B cell (primary cell): ENCODE results near the gene NOL4L. TPM values are rescaled to one million over a fixed set of nuclear protein-coding genes. Genes with fewer than 3 reads are reported as not detected.

ENCODE experiments used
- ATAC-seq: fragments of 200-7000 bp; cut with Tn5 transposase; one replicate; pipeline ENCODE4 v1.10.0; 2021; ENCODE audit warnings: low read depth, mild to moderate bottlenecking, moderate number of reproducible peaks, moderate library complexity
- CTCF ChIA-PET: fragments of 350-600 bp; sonication (Branson Sonifier 250); formaldehyde crosslinking; loops from one replicate; lab custom pipeline; 2021; ENCODE audit warnings: antibody characterized with exemption, inconsistent platforms; lab: Charles Lee
- POLR2A ChIA-PET: fragments of 350-600 bp; sonication (Branson Sonifier 250); formaldehyde crosslinking; loops from one replicate; lab custom pipeline; 2021; ENCODE audit warnings: antibody characterized with exemption; lab: Charles Lee
- DNase-seq: peaks from one replicate; pipeline ENCODE4 v3.0.0; 2013
- H2AFZ ChIP-seq: 2 replicates; pipeline ENCODE4 v1.6.1; 2012; ENCODE audit warnings: mild to moderate bottlenecking, low read depth, low read length; ENCODE audit not compliant: insufficient read depth, poor library complexity, severe bottlenecking
- H3K27ac ChIP-seq, 2 donors: 1 replicate in 1 of 2; 2 replicates in 1 of 2; pipeline ENCODE4 v1.5.1; 2012 to 2013; ENCODE audit warnings: low read length in 2 of 2, mild to moderate bottlenecking in 2 of 2, moderate library complexity in 1 of 2
- H3K27me3 ChIP-seq, 4 experiments: fragments of 200-600 bp in 1 of 4; sonication (generic) in 1 of 4; replicated peaks in 1 of 4; 1 replicate in 2 of 4; 2 replicates in 2 of 4; pipeline versions ENCODE4 v1.6.1 to v1.7.0; 2013 to 2016; ENCODE audit warnings: low read length in 3 of 4, mild to moderate bottlenecking in 2 of 4, mixed read lengths in 1 of 4, moderate library complexity in 1 of 4; ENCODE audit not compliant: insufficient read depth in 4 of 4, control insufficient read depth in 3 of 4; ENCODE audit errors: control extremely low read depth in 1 of 4
- H3K36me3 ChIP-seq, 2 experiments: replicated peaks in 1 of 2; 1 replicate in 1 of 2; 2 replicates in 1 of 2; pipeline versions ENCODE4 v1.6.1 to v1.7.1; 2013; ENCODE audit warnings: low read length in 1 of 2; ENCODE audit not compliant: insufficient read depth in 2 of 2, control insufficient read depth in 1 of 2; ENCODE audit errors: control extremely low read depth in 1 of 2, extremely low read depth in 1 of 2
- H3K4me1 ChIP-seq, 2 donors: fragments of 200-600 bp in 1 of 2; sonication (generic) in 1 of 2; 1 replicate in 1 of 2; 2 replicates in 1 of 2; pipeline versions ENCODE4 v1.5.1 to v1.6.1; 2013 to 2017; ENCODE audit warnings: low read length in 2 of 2; ENCODE audit not compliant: control insufficient read depth in 2 of 2, insufficient read depth in 2 of 2
- H3K4me2 ChIP-seq: replicated peaks from 2 replicates; pipeline ENCODE3; 2012; ENCODE audit warnings: mild to moderate bottlenecking, low read depth, low read length; ENCODE audit not compliant: poor library complexity, severe bottlenecking
- H3K4me3 ChIP-seq, 5 experiments: fragments of 200-600 bp in 1 of 5; sonication (generic) in 1 of 5; 1 replicate in 3 of 5; 2 replicates in 2 of 5; pipeline versions ENCODE4 v1.5.1 to v1.7.0; 2011 to 2016; ENCODE audit warnings: low read length in 4 of 5, mild to moderate bottlenecking in 4 of 5, low read depth in 2 of 5, control low read depth in 1 of 5, moderate library complexity in 1 of 5; ENCODE audit not compliant: insufficient read depth in 1 of 5; ENCODE audit errors: control extremely low read depth in 1 of 5, extremely low read depth in 1 of 5
- H3K79me2 ChIP-seq: fragments of 200-600 bp; sonication (generic); one replicate; pipeline ENCODE4 v1.6.0; 2016; ENCODE audit warnings: low read length; ENCODE audit not compliant: control insufficient read depth, insufficient read depth
- H3K9ac ChIP-seq: fragments of 200-600 bp; sonication (generic); 2 replicates; pipeline ENCODE4 v1.6.1; 2017; ENCODE audit warnings: mild to moderate bottlenecking, low read length, moderate library complexity
- H3K9me3 ChIP-seq, 3 donors: one replicate each; pipeline versions ENCODE4 v1.6.1 to v1.7.1; 2013; ENCODE audit warnings: low read length in 2 of 3; ENCODE audit not compliant: control insufficient read depth in 2 of 3, insufficient read depth in 1 of 3; ENCODE audit errors: control extremely low read depth in 1 of 3
- H4K20me1 ChIP-seq: 2 replicates; pipeline ENCODE4 v1.6.0; 2012; ENCODE audit warnings: mild to moderate bottlenecking, low read length; ENCODE audit not compliant: insufficient read depth, control insufficient read depth, poor library complexity, severe bottlenecking
- H3K27ac Mint-ChIP-seq: one replicate; pipeline ENCODE4 v1.8.0; 2021; ENCODE audit warnings: mixed read lengths
- H3K27me3 Mint-ChIP-seq: one replicate; pipeline ENCODE4 v1.8.0; 2021; ENCODE audit warnings: mixed read lengths
- H3K4me1 Mint-ChIP-seq: one replicate; pipeline ENCODE4 v1.8.0; 2021; ENCODE audit warnings: mixed read lengths
- H3K4me3 Mint-ChIP-seq: one replicate; pipeline ENCODE4 v1.8.0; 2021; ENCODE audit warnings: mixed read lengths
- H3K9me3 Mint-ChIP-seq: one replicate; pipeline ENCODE4 v1.8.0; 2022; ENCODE audit warnings: mixed read lengths; ENCODE audit not compliant: insufficient read depth
- EZH2 ChIP-seq: IDR thresholded peaks from 2 replicates; pipeline ENCODE4 v1.6.1; 2012; ENCODE audit warnings: borderline replicate concordance, low read depth, mild to moderate bottlenecking, moderate library complexity, low read length; ENCODE audit not compliant: insufficient read depth, poor library complexity, severe bottlenecking
- WGBS: methylation state at CpG from one replicate; pipeline ENCODE4 v1.1.5; 2013; ENCODE audit warnings: missing lambda C conversion rate; ENCODE audit not compliant: insufficient coverage; 5-methylcytosine and 5-hydroxymethylcytosine counted together
- intact Hi-C: fragments of 100-400 bp; cut with micrococcal nuclease; formaldehyde crosslinking; loops from one replicate; pipeline ENCODE4 v1.10.0; 2022
- polyA plus RNA-seq: library from polyadenylated mRNA; depleted of rRNA; stranded (reverse); fragments of >200 nt; gene quantifications from 2 replicates; pipeline ENCODE4 v1.2.3, GENCODE V29; 2012
- total RNA-seq, 2 donors: library from RNA; stranded (reverse); fragments of 120-200 nt in 1 of 2; gene quantifications; 1 replicate in 1 of 2; 2 replicates in 1 of 2; pipeline versions ENCODE4 v1.2.3 to v1.2.4, GENCODE V29; 2013 to 2022
- TF ChIP-seq, protein P1 (sequence below): fragments of 200-600 bp; IDR thresholded peaks from one replicate; pipeline ENCODE4 v1.8.0; 2022; ENCODE audit warnings: antibody characterized with exemption, mild to moderate bottlenecking

The NOL4L gene
- total and polyA plus RNA-seq, 2 donors (not counting 1 experiment from before 2014, with no cell fraction given), result 6.5 to 7.9 TPM

DNA sequence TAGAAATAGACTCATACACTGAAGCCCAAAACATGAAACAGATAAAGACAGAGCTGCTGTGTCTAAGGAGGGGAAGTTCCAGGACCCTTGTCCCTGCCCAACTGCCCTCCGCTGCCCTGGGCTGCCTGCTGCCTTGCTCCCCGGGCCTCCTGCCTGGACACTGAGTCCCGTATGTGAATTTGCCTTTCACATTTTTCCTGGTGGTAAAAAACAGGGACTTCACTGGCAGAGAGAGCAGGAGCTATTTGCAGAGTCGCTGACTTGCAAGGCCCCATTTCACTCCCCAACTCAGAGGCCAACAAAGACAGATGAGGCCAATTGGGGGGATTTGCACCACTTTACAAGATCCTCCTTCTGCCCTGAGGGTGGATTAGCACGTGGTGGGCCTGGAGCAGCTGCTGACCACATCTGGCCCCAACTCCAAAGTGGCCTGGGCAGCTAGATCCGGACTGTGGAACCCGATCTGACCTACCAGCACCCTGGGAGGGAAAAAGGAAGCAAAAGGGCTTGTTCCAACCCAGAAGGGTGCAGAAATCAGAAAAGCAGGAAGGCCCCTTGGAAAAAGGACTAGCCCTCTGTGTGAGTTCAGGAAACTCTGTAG lies 61.4 kb downstream of the NOL4L start:
- H3K79me2 ChIP-seq, result peaks cover 2% of the 10 kb centered on the region
- H3K4me2 ChIP-seq, result no peak overlapping the region
- peaks cover 59% of the 10 kb centered on the region for H3K4me1 Mint-ChIP-seq
- peaks cover 6% of the 10 kb centered on the region for H4K20me1 ChIP-seq
- ChIA-PET CTCF (interaction anchor here (0.6 to 15.3 kb wide), 10 partner anchors 14 to 255 kb away, joined by 3 to 313 read pairs (median 8); partner anchors contain the start of gene C20orf203), POLR2A (interaction anchor here (2.0 kb wide), 1 partner anchor 13 kb away, joined by 6 read pairs; no protein-coding TSS in a partner anchor)
- no peaks in the 10 kb centered on the region for H3K27me3 Mint-ChIP-seq
- H3K9me3 Mint-ChIP-seq, result no peaks in the 10 kb centered on the region
- H3K4me1 ChIP-seq, result peaks cover 49 to 50% of the 10 kb centered on the region in 2 donors
- no peak overlapping the region for H3K4me3 ChIP-seq
- intact Hi-C loops, result loop anchor here (2.0 to 5.0 kb wide), 2 partner anchors 61 to 254 kb away; partner anchors contain the start of gene NOL4L
- no peak overlapping the region for H3K27ac ChIP-seq
- 84% methylated on average over 6 of the region's 7 CpGs for WGBS
- no peaks in the 10 kb centered on the region for H3K9me3 ChIP-seq
- no peak overlapping the region for H2AFZ ChIP-seq
- peaks cover 0 to 5% of the 10 kb centered on the region in 2 experiments for H3K36me3 ChIP-seq
- no peaks in the 10 kb centered on the region for H3K27me3 ChIP-seq
- no peak for TF ChIP-seq EZH2
- TF ChIP-seq, protein P1, sequence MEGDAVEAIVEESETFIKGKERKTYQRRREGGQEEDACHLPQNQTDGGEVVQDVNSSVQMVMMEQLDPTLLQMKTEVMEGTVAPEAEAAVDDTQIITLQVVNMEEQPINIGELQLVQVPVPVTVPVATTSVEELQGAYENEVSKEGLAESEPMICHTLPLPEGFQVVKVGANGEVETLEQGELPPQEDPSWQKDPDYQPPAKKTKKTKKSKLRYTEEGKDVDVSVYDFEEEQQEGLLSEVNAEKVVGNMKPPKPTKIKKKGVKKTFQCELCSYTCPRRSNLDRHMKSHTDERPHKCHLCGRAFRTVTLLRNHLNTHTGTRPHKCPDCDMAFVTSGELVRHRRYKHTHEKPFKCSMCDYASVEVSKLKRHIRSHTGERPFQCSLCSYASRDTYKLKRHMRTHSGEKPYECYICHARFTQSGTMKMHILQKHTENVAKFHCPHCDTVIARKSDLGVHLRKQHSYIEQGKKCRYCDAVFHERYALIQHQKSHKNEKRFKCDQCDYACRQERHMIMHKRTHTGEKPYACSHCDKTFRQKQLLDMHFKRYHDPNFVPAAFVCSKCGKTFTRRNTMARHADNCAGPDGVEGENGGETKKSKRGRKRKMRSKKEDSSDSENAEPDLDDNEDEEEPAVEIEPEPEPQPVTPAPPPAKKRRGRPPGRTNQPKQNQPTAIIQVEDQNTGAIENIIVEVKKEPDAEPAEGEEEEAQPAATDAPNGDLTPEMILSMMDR, result no peak
- DNase-seq (no peak), ATAC-seq (no peak)
- H3K27ac Mint-ChIP-seq, result no peak overlapping the region
- H3K9ac ChIP-seq, result no peak overlapping the region
- H3K4me3 Mint-ChIP-seq, result no peak overlapping the region
